Activated CD8-positive, alpha-beta memory T cell treated with anti-CD3 and anti-CD28 coated beads, Interleukin-2, amount 50 U/mL, for 4 hours (primary cell): ENCODE measurements around the gene KCTD14.
"Not testable (repeated sequence)": the region's sequence is repeated elsewhere in the genome, so short reads cannot be mapped to it uniquely, and the experiment has no call there.

Source experiments
- DNase-seq: peaks from one replicate; pipeline ENCODE4 v3.0.0-alpha.2; 2020

KCTD14 gene, protein sequence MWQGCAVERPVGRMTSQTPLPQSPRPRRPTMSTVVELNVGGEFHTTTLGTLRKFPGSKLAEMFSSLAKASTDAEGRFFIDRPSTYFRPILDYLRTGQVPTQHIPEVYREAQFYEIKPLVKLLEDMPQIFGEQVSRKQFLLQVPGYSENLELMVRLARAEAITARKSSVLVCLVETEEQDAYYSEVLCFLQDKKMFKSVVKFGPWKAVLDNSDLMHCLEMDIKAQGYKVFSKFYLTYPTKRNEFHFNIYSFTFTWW

DNA sequence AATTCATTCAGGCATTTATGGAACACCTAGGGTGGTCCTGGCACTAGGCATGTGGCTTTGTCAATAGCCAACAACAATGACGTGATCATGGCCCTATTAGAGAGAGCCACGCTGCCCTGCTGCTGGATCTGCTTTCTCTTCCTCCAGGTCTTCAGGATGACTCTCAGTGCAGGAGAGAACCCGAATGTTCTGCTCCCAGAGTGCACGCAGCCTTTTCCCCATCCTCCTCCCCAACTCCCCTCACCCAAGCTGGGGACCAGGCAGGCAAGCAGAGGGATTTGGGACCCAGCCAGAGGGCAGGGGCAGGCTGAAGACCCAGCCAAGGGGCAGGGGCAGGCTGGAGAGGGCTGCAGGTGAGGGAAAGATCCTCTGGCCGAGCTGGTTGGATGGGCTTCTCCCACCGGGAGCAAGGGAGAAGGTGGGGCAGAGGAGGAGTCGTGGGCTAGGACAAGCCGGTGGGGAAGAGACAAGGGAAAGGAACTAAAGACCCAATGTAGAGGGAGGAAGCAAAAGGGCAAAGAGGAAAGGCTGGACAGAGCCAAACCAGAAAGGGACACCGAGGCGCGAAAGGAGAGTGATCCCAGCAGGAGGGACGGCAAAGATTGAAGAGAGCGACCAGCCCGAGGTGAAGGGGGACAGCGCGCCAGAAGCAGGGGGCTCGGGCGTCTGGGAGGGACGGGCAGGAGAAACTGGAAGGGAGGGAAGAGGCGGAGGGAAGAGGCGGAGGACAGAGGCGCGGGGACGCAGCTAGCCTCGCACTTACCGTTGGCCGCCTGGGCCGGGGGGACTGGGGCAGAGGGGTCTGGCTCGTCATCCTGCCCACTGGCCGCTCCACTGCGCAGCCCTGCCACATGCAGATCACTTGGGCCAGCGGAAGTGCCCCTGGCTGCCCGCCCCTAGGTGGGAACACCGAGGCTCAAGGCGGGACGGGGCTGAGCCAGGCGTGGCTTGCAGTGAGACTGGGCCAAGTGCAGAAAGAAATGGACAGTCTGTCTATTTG is at the start of gene KCTD14:
Gene KCTD14 (minus strand): TSS at position 880 of the 1,000 bp plus-strand sequence. CDS start 27 bp downstream, at position 853.
- DNase-seq, result no peak

DNA sequence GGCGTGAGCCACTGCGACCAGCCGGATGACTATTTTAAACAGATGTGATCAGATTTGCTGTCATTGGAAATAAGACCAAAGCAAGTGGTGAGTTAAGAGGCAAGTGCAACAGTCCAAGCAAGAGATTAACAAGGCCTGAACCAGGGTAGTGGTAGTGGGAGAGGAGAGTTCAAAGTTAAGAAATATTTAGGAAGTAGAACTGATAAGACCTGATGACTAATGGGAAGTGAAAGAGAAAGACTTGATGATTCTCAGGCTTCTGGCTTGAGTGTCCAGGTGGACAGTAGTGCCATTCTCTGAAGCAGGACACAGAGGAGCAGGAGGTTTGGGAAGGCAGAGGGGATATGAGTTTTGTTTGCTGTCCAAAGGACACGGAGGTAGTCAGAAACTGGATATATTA is 49.4 kb upstream of the KCTD14 start:
- no peak for DNase-seq

DNA sequence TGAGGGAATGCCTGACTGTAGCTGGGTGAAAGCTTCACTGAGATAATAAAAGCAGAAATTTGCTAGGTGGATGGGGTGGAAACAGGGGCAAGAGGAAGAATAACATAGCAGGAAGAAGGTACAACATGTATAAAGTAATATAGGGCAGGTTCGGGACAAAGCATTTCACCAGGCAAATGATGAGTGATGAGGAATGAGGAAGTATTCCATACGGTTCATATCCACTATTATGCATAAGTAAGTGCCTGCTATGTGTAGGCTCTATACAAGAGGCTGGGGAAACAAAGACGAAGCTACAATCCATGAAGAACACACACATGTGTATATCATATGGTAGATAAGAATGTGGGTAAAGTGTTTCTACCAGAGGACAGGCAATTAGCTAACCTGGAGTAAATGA is 48.6 kb upstream of the KCTD14 start:
- DNase-seq, result no peak

DNA sequence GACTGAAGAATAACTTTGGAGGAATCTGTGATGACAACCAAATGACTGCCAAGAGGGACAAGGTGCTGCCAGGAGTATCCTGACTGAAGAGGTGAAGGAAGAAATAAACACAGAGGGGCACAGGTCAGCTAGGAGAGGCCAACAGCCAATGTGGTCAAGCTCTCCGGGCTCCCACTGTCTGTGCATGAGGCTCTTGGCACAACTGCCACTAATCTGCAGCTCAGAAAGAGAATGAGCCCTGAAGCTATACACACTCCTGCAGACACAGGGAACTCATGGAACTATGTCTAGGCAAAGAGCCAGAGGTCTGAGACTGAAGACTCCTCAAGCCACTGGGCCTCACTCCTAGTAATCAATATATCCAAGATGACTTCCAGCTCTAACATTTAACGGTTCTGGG is 47.5 kb upstream of the KCTD14 start:
- no peak for DNase-seq

DNA sequence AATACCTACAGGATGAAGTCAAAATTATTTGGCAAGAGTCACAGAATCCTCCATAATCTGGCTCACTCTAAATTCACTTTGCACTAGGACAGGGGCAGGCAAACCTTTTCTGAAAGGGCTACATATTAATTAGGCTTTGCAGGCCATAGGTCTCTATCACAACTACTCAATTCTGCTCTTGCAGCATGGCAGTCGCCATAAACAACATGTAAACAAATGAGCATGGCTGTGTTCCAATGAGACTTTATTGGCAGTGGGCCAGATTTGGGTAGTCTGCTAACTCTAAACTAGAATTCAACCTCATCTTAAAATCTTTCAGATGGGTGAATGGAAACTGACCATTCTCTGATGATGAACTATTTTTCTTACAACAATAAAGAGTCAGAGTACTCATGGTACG is 46.4 kb upstream of the KCTD14 start:
- DNase-seq, result no peak

DNA sequence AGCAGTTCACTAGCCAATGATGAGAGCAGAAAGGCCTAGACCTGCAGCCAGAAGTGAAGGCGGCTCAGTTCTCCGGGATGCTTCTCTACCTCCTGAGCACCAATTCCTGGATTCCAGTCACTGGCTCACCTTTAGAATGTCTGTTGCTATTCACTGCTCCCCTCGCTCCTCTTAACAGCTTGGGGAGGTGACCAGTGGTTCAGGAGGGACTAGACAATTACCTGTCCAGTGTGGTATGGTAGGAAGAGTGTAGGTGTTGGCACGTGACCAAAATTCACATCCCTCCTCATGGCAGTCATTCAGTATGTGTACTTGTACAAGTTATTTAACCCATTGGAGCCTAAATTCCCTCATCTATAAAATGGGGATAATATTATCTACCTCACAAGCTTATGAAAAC is 44.6 kb upstream of the KCTD14 start:
- no peak for DNase-seq

DNA sequence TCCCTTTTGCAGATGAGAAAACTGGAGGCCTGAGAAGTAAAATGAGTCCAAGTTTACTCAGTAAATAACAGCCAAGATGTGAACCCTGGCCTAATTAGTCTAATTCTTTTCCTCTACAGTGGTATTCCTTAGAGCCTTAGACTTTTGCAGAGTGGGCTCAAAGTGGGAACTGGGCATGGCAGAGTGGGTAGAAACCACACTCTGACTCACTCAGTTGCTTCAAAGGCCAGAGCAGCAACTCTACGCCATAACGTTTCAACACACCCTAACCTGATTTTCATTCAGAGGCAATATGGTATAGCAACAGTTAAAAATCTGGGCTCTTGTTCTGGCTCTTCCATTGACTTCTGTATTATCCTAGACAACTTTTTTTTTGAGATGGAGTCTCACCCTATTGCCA is 43.4 kb upstream of the KCTD14 start:
- no peak for DNase-seq

DNA sequence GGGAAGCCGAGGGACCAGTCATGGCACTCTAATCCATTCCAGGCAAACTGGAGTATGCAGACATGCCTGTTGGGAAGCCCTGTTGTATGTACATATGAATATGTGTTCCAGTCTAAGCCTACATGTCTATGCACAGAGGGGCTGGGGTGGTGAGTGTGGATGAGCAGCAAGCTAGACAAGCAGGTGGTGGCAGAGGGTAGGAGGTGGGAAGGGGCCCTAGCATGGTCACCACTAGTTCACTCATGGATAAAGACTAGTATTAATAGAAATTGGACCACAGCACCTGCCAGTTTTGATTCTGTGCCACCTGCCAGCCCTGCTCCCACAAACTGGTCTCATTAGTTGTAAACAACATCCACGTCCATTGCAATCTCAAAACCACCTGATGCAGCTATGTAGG is 42.1 kb upstream of the KCTD14 start:
- no peak for DNase-seq

DNA sequence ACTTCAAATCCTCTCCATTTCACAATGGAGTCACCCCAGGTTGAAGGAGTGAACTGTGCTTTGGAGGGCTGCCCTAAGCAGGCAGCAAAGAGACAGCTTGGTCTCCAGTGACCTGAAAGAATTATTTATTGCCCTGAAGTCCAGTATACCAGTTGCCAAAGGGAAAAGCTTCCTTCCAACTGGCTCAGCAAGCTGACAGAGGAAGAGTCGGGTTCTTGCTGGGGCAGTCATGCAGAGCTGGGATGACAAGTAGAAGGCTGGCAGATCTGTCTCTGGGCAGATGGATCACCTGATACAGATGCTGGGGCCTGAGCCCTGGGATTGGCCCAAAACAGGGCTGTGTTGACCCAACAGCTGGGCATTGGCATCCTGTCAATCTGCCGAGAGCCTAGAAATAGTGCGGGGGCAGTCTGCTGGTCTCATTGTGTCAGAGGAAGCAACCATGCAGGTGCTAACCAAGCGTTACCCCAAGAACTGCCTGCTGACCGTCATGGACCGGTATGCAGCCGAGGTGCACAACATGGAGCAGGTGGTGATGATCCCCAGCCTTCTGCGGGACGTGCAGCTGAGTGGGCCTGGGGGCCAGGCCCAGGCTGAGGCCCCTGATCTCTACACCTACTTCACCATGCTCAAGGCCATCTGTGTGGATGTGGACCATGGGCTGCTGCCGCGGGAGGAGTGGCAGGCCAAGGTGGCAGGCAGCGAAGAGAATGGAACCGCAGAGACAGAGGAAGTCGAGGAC is 40.5 kb upstream of the KCTD14 start, which contains the start of gene THRSP:
Gene THRSP (plus strand): TSS at position 422 of the 742 bp plus-strand sequence. CDS start 21 bp downstream, at position 443.
- no peak for DNase-seq

DNA sequence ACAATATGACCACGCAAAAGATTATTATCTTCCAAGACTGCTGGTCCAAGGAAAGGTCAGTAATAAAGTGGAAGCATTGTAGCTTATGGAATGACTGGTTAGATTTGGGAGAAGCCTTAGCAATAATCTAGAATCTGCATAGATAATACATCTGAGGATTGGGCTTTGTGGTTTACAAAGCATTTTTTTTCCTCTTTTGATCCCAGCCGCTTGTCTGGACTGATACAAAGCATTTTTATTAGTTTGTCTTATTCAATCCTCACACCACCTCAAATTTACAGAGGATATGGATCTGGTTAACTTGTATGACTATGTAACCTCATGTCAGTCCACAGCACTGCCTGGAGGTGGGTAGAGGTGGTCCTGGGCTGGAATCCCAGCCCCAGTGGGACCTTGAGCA is 39.6 kb upstream of the KCTD14 start:
- DNase-seq, result no peak

DNA sequence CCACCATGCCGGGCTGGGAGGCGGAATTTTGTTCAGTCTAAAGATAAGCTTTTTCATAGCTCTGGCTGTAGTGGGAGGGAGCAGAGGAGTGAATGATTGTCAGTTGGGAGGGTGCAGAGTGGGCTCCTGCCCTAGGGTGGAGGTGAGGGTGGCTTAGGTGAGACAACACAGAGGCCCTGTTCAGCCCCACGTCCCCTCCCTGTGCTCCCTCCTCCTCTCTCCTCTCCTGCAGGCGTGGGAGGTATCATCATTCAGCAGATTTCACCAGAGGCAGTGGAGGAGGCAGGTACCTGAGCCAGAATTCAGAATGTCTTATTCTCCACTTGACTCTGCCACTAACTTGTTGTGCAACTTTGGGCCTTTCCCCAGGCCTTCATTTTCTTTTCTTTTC is 38.8 kb upstream of the KCTD14 start:
- DNase-seq, result no peak

DNA sequence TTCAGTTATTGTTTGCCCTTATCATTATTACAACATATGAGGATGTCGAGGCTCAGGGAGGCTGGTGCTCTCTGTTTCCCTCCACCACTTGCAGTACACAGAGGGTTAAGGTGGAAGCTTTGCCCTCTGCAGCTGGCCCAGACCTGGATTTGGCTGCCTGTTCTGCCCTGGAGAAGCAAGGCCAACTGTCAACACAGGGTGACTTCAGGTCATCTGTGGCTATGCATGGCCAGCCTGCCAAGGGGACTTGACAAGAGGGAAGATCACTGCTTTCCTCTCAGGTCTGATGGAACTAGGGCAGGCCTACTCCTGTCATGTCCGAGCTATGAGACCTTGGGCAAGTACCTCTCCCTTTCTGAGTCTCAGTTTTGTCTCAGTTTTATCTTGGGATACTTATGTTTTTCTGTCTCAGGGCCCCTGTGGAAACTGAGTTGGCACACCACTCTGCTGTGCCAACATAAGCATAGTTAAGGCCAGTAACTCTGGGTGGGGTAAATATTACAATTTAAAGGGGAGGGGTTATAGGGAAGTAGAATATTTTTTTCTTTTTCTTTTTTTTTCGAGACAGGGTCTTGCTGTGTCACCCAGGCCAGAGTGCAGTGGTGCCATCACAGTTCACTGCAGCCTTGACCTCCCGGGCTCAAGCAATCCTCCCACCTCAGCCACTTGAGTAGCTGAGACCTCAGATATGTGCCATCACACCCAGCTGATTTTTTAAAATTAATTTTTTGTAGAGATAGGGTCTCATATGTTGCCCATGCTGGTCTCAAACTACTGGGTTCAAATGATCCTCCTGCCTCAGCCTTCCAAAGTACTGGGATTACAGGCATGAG is 38.2 kb upstream of the KCTD14 start:
- no peak for DNase-seq

DNA sequence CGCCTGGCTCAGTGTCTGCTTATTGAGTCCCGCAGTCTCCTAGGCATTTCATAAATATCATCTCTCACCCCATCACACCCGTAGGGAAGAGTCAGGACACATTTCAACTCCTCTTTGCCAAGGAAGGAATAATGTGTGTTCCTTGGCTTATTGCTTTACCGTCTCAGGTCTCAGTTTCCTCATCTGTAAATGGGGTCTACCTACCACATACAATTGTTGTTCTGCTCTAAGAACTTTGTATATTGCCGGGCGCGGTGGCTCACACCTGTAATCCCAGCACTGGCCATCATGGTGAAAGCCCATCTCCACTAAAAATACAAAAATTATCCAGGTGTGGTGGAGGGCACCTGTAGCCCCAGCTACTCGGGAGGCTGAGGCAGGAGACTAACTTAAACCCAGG is 37.5 kb upstream of the KCTD14 start:
- DNase-seq, result no peak

DNA sequence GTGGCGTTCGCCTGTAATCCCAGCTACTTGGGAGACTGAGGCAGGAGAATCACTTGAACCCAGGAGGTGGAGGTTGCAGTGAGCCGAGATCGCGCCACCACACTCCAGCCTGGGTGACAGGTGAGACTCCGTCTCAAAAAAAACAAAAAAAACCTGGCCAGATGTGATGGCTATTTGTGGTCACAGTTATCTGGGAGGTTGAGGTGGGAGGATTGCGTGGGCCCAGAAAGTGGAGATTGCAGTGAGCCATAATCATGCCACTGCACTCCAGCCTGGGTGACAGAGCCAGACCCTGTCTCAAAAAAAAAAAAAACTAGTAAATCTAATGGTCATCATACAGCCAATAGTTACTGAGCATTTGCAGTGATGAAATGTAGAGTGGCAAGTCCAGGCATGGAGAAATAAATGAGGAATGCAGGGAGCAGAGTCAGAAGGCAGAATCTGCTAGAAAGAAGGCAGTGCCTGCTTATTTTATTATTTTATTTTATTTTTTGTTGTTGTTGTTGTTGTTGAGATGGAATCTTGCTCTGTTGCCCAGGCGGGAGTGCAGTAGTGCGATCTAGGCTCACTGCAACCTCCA is 36.8 kb upstream of the KCTD14 start:
- DNase-seq, result not testable (repeated sequence)

DNA sequence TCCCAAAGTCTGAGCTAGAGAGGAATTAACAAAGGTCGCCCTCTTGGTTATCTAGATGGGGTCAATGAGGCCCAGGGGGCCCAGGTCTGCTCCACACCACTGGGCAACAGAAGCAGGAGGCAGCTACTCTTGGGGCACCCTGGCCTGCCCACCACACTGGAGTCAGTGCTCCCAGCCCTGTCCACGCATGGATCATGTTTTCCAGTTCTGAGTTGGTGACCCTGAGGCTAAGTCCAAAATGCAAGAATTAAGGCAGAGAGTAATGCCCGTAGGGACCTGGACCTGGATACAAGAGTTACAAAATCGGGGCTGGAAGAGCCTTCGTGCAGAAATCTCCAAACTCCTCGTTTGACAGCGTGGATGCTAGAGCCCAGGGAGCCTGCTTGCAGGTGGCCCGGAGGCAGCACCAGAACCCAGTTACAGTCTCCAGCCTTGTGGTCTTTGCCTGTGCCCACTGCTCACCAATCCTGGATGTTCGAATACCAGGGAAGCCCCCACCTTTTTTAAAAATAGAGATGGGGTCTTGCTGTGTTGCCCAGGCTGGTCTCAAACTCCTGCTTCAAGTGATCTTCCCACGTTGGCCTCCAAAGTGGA is 34.5 kb upstream of the KCTD14 start:
- no peak for DNase-seq

DNA sequence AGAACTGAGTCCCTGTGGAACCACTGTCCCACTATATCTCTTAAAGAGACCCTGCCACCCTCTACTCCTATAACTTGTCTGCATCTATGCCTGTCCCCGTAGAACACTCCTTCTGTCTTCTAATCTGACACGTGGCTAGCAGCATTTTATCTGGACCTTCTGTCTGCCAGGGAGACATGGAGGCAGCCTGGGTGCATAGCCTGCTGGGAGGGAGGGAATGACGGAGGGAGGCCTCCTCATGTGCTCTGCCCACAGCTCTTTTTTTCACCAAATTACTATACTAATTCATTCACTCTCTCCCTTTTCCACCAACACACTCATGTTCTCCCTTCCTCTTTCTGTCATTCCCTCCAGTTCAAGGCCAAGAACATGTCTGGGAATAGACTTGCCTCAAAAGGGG is 33.0 kb upstream of the KCTD14 start:
- DNase-seq, result no peak

DNA sequence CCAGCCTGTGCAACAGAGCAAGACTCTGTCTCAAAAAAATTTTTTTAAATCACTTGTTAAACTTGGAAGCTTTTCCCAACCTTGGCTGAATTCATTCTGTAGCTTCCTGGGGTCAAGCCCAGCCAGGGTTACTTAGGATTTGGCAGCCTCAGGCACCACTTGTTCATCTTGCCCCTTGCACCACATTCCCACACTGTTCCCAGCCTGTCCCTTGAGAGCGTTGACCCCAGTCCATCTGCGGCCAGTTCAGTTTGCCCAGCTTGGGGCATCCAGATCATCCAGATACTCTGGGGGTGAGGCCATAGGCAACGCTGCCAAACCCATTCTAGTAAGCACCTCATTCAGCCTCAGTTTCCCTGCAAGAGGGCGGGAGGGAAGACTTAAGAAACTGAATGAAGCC is 31.9 kb upstream of the KCTD14 start:
- DNase-seq, result no peak

DNA sequence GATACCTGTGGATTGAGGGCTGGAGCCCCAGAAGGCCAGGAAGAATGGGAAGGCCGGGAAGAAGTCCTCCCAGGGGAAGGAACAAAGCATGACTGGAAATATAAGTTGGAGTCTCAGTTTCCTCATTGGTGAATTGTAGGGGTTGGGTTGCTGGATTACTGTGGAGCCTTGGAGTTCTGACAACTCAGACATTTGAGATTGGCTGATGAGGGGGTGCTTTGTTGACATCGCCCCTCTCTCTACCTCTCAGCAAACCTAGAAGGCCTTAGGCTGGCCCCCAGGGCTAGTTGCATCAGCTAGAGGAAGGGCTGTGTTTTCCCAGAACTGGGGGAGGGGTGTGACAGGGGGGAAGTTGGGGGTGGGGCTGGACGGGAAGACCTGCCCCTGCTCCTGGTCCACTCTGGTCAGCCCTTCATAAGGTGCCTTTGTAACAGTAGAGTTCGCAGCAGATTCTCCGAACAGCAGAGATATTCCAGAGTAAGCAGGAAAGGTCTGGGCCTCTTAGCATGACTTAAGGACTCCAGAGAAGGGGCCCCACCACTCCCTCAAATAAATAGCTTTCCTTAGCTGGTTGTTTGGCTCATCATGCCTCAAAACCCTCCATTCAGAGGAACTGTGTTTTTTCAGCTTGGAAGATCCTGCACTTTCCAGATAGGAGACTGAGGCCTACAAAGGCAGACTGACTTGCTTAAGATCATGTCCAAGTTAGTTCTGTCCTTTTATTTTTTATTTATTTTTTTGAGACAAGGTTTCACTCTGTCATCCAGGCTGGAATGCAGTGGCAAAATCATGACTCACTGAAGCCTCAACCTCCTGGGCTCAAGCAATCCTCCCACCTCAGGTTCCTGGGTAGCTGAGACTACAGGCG is 28.1 kb upstream of the KCTD14 start:
- no peak for DNase-seq

DNA sequence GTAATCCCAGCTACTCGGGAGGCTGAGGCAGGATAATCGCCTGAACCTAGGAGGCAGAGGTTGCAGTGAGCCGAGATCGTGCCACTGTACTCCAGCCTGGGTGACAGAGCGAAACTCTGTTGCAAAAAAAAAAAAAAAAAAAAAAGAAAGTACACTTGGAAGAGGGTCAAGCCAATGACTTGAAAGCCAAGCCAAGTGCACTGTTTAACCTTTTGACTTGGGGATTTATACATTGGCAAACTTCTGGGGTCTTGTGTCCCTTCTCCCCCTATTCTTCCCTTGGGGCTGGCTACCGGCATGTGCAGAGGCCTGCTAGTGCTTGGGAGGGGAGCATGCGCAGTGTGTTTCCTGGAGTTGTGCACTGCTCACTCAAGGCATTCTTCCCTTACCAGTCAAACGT is 26.3 kb upstream of the KCTD14 start:
- no peak for DNase-seq

DNA sequence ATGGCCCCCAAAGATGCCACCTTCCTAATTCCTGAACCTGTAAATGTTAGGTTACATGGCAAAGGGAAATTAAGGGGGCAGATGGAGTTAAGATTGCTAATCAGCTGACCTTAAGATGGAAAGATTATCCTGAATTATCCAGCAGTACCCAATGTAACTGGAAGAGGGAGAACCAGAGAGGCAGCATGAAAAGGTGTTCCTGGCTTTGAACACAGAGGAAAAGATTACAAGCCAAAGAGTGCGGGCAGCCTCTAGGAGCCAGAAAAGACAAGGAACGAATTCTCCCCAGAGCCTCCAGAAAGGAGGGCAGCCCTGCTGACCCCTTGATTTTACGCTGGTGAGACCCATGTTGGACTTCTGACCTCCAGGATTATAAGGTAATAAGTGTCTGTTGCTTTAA is 25.5 kb upstream of the KCTD14 start:
- DNase-seq, result no peak

DNA sequence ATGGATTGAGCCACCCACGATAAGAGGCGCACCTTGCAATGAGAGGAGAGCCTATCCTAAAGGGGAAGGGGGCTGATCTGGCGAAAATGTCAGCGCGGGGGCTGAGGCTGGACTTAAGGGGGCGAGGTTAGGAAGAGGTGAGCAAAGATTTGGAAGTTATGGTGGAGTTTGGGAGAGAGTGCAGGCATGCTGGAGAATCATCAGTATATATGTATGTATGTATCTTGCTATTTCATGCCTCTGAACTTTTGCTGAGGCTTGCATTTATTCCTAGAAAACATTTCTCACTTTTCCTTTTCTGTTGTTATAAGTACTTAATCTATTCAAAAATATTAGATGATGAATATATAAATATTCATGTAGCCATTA is 23.4 kb upstream of the KCTD14 start:
- no peak for DNase-seq
